Gastrocnemius medialis (tissue), 4 donors: ENCODE data around the gene RYR1. TPM values are rescaled to one million over a fixed set of nuclear protein-coding genes. Genes with fewer than 3 reads are reported as not detected.

Experiments
- ATAC-seq, 2 donors: fragments of 150-250 bp; one replicate each; pipeline ENCODE4 v1.9.1; 2016
- DNase-seq, 2 donors: peaks; one replicate each; pipeline ENCODE4 v3.0.0-alpha.2; 2019
- H3K27ac ChIP-seq, 4 donors: fragments of 200-600 bp; sonication (generic); 1 replicate in 1 of 4; 2 replicates in 3 of 4; pipeline ENCODE4 v1.5.1; 2016 to 2018; ENCODE audit warnings: mild to moderate bottlenecking in 2 of 4, moderate library complexity in 1 of 4
- H3K27me3 ChIP-seq, 3 donors: fragments of 200-600 bp; sonication (generic) in 2 of 3; 1 replicate in 1 of 3; 2 replicates in 2 of 3; pipeline versions ENCODE4 v1.5.1 to v1.6.0; 2016 to 2019; ENCODE audit warnings: mild to moderate bottlenecking in 1 of 3, moderate library complexity in 1 of 3
- H3K36me3 ChIP-seq, 2 donors: fragments of 200-600 bp; sonication (generic) in 1 of 2; one replicate each; pipeline ENCODE4 v1.5.1; 2017 to 2018
- H3K4me1 ChIP-seq, 2 donors: fragments of 200-600 bp; sonication (generic) in 1 of 2; one replicate each; pipeline ENCODE4 v1.5.1; 2016 to 2017; ENCODE audit warnings: mild to moderate bottlenecking in 2 of 2
- H3K4me3 ChIP-seq, 4 donors: fragments of 200-600 bp; sonication (generic) in 3 of 4; 1 replicate in 1 of 4; 2 replicates in 3 of 4; pipeline ENCODE4 v1.5.1; 2016 to 2019; ENCODE audit warnings: mild to moderate bottlenecking in 2 of 4
- H3K9me3 ChIP-seq, 3 donors: fragments of 200-600 bp; sonication (generic) in 2 of 3; 1 replicate in 1 of 3; 2 replicates in 2 of 3; pipeline ENCODE4 v1.5.1; 2016 to 2019
- CTCF ChIP-seq, 5 experiments: fragments of 450-650 bp in 3 of 5; fragments of 200-600 bp in 2 of 5; sonication (generic) in 2 of 5; IDR thresholded peaks in 4 of 5; conservative IDR thresholded peaks in 1 of 5; 1 replicate in 4 of 5; 2 replicates in 1 of 5; pipeline ENCODE4 v1.5.1; 2016 to 2019; ENCODE audit warnings: antibody characterized with exemption in 5 of 5, mild to moderate bottlenecking in 3 of 5, moderate library complexity in 3 of 5
- POLR2A ChIP-seq, 2 donors: fragments of 450-650 bp; IDR thresholded peaks; one replicate each; pipeline ENCODE4 v1.6.1; 2017; ENCODE audit warnings: antibody characterized with exemption in 2 of 2, mild to moderate bottlenecking in 2 of 2, moderate library complexity in 2 of 2
- in situ Hi-C, 4 donors: fragments of 200-750 bp; cut with MboI; loops; one replicate each; pipeline versions ENCODE4 v1.15.0 to v1.8.0; 2017; ENCODE audit warnings: low sequenced_read_pairs in 4 of 4
- intact Hi-C: fragments of 100-400 bp; cut with DNase I; formaldehyde crosslinking; loops from one replicate; pipeline ENCODE4 v1.15.1; 2023; ENCODE audit warnings: low total_unique reads
- total RNA-seq, 4 donors: library from RNA; depleted of rRNA; stranded (reverse); fragments of >200 nt; gene quantifications; one replicate each; pipeline versions ENCODE4 v1.1.0 to v1.2.3, GENCODE V29; 2016

The RYR1 gene
- total RNA-seq, 4 donors from 2014 or later, result 607 to 831 (median 724) TPM

GRCh38 chr19:38388349-38389100 lies 45.0 kb upstream of the RYR1 start, which contains the start of gene SPRED3:
Gene SPRED3 (plus strand): TSS chr19:38388697. CDS start chr19:38390303, 1,606 bp downstream.
- Histone ChIP-seq H3K27me3 (peaks cover 0 to 12% (median 5%) of the 10 kb centered on the region in 3 donors), H3K4me1 (peaks cover 6 to 22% of the 10 kb centered on the region in 2 donors), H3K4me3 (peak within 1 kb of the TSS; percentile 33 to 63 (median 55)), H3K27ac (peak within 1 kb of the TSS; percentile 43 to 78 (median 71)), H3K36me3 (peaks cover 2 to 18% of the 10 kb centered on the region in 2 donors), H3K9me3 (no peaks in the 10 kb centered on the region)
- DNase-seq (no peak), ATAC-seq (peak in 1 of 2 donors; percentile 4)
- in situ Hi-C loops (loop anchor here in 1 of 4 donors (25.0 kb wide), 1 partner anchor 449 kb away; the partner anchor contains the start of genes ECH1 and HNRNPL), intact Hi-C loops (loop anchor here (10.0 kb wide), 1 partner anchor 326 kb away; no protein-coding TSS in a partner anchor)
- no peak for TF ChIP-seq CTCF (IDR thresholded peaks at IDR 0.05 in 4 of 5, conservative IDR thresholded peaks at IDR 0.05 in 1 of 5)
- no peak for TF ChIP-seq POLR2A (IDR thresholded peaks at IDR 0.05)

GRCh38 chr19:38389101-38389925 lies 44.2 kb upstream of the RYR1 start:
- ATAC-seq (no peak), DNase-seq (no peak)
- TF ChIP-seq CTCF (IDR thresholded peaks at IDR 0.05 in 4 of 5, conservative IDR thresholded peaks at IDR 0.05 in 1 of 5) (no peak), POLR2A (IDR thresholded peaks at IDR 0.05) (no peak)
- no peaks in the 10 kb centered on the region for H3K9me3 ChIP-seq
- peaks cover 6 to 22% of the 10 kb centered on the region in 2 donors for H3K4me1 ChIP-seq
- in situ Hi-C loops, result loop anchor here in 1 of 4 donors (25.0 kb wide), 1 partner anchor 448 kb away; the partner anchor contains the start of genes ECH1 and HNRNPL
- H3K36me3 ChIP-seq, result peaks cover 0 to 10% of the 10 kb centered on the region in 2 donors
- intact Hi-C loops, result loop anchor here (10.0 kb wide), 1 partner anchor 325 kb away; no protein-coding TSS in a partner anchor
- no peak overlapping the region for H3K27ac ChIP-seq
- H3K27me3 ChIP-seq, result peaks cover 3 to 13% (median 11%) of the 10 kb centered on the region in 3 donors
- H3K4me3 ChIP-seq, result peak overlapping the region in 2 of 4 donors; percentile 33 to 63

- Histone ChIP-seq H3K9me3 (no peaks in the 10 kb centered on the region), H3K4me1 (peaks cover 6 to 22% of the 10 kb centered on the region in 2 donors), H3K27me3 (peaks cover 12 to 22% (median 20%) of the 10 kb centered on the region in 3 donors), H3K36me3 (peaks cover 0 to 3% of the 10 kb centered on the region in 2 donors), H3K27ac (no peak overlapping the region), H3K4me3 (no peak overlapping the region)
- no peak for TF ChIP-seq POLR2A (IDR thresholded peaks at IDR 0.05)
- no peak for TF ChIP-seq CTCF (IDR thresholded peaks at IDR 0.05 in 4 of 5, conservative IDR thresholded peaks at IDR 0.05 in 1 of 5)
- in situ Hi-C loops, result loop anchor here in 1 of 4 donors (25.0 kb wide), 1 partner anchor 447 kb away; the partner anchor contains the start of genes ECH1 and HNRNPL
- ATAC-seq (no peak), DNase-seq (no peak)
- intact Hi-C loops, result loop anchor here (10.0 kb wide), 1 partner anchor 325 kb away; no protein-coding TSS in a partner anchor
Measured at GRCh38 chr19:38389957-38390924, 43.2 kb upstream of the RYR1 start.
